Trophoblast cell (in vitro differentiated cells and primary cell): ENCODE results near the gene EPB42.
"Not testable (repeated sequence)": the region's sequence is repeated elsewhere in the genome, so short reads cannot be mapped to it uniquely, and the experiment has no call there.

Experiments used
- DNase-seq, 2 donors: peaks; one replicate each; pipeline ENCODE4 v3.0.0-alpha.2; 2016
- H2AFZ ChIP-seq: 2 replicates; pipeline ENCODE4 v1.6.1; 2013; ENCODE audit warnings: low read length, moderate library complexity, mild to moderate bottlenecking; ENCODE audit not compliant: insufficient read depth, poor library complexity
- H2AK5ac ChIP-seq: 2 replicates; pipeline ENCODE4 v1.6.1; 2013; ENCODE audit warnings: mild to moderate bottlenecking, low read length
- H2BK120ac ChIP-seq: 2 replicates; pipeline ENCODE4 v1.6.1; 2013; ENCODE audit warnings: low read length, mild to moderate bottlenecking, moderate library complexity; ENCODE audit not compliant: insufficient read depth, poor library complexity
- H2BK12ac ChIP-seq: 2 replicates; pipeline ENCODE4 v1.6.1; 2013; ENCODE audit warnings: mild to moderate bottlenecking, low read length, moderate library complexity
- H2BK5ac ChIP-seq: 2 replicates; pipeline ENCODE4 v1.6.1; 2013; ENCODE audit warnings: low read length, low read depth, moderate library complexity, mild to moderate bottlenecking; ENCODE audit not compliant: poor library complexity
- H3K14ac ChIP-seq: 2 replicates; pipeline ENCODE4 v1.6.1; 2013; ENCODE audit warnings: mild to moderate bottlenecking, low read length
- H3K18ac ChIP-seq: 2 replicates; pipeline ENCODE4 v1.6.1; 2013; ENCODE audit warnings: mild to moderate bottlenecking, low read length
- H3K23ac ChIP-seq: 2 replicates; pipeline ENCODE4 v1.6.1; 2013; ENCODE audit warnings: low read length
- H3K27ac ChIP-seq: 2 replicates; pipeline ENCODE4 v1.5.1; 2013; ENCODE audit warnings: low read depth, mild to moderate bottlenecking, inconsistent platforms, low read length, moderate library complexity
- H3K27me3 ChIP-seq: 2 replicates; pipeline ENCODE4 v1.6.1; 2013; ENCODE audit warnings: inconsistent platforms, mild to moderate bottlenecking, low read length, moderate library complexity; ENCODE audit not compliant: insufficient read depth
- H3K36me3 ChIP-seq, 2 experiments: 1 replicate in 1 of 2; 2 replicates in 1 of 2; pipeline ENCODE4 v1.6.1; 2013; ENCODE audit warnings: low read length in 2 of 2, mild to moderate bottlenecking in 2 of 2, moderate library complexity in 1 of 2; ENCODE audit not compliant: insufficient read depth in 2 of 2, control insufficient read depth in 1 of 2
- H3K4ac ChIP-seq: 2 replicates; pipeline ENCODE4 v1.6.1; 2013; ENCODE audit warnings: low read depth, mild to moderate bottlenecking, low read length, moderate library complexity
- H3K4me1 ChIP-seq, 2 experiments: 1 replicate in 1 of 2; 2 replicates in 1 of 2; pipeline ENCODE4 v1.6.1; 2013; ENCODE audit warnings: low read length in 2 of 2, mild to moderate bottlenecking in 2 of 2, moderate library complexity in 1 of 2; ENCODE audit not compliant: insufficient read depth in 2 of 2, control insufficient read depth in 1 of 2
- H3K4me2 ChIP-seq: 2 replicates; pipeline ENCODE4 v1.6.1; 2013; ENCODE audit warnings: inconsistent platforms, mild to moderate bottlenecking, low read length, moderate library complexity
- H3K4me3 ChIP-seq: 2 replicates; pipeline ENCODE4 v1.5.1; 2013; ENCODE audit warnings: mild to moderate bottlenecking, low read depth, low read length, inconsistent platforms
- H3K79me1 ChIP-seq: one replicate; pipeline ENCODE4 v1.6.1; 2013; ENCODE audit warnings: low read length
- H3K79me2 ChIP-seq: 2 replicates; pipeline ENCODE4 v1.6.1; 2013; ENCODE audit warnings: low read length, mild to moderate bottlenecking; ENCODE audit not compliant: control insufficient read depth, insufficient read depth, poor library complexity
- H3K9ac ChIP-seq: 2 replicates; pipeline ENCODE4 v1.6.1; 2013; ENCODE audit warnings: mild to moderate bottlenecking, low read length
- H3K9me3 ChIP-seq: 2 replicates; pipeline ENCODE4 v1.6.1; 2013; ENCODE audit warnings: low read depth, mild to moderate bottlenecking, control low read depth, inconsistent platforms, low read length; ENCODE audit not compliant: insufficient read depth
- H4K12ac ChIP-seq: 2 replicates; pipeline ENCODE4 v1.6.1; 2013; ENCODE audit warnings: low read depth, mild to moderate bottlenecking, low read length, moderate library complexity
- H4K8ac ChIP-seq: 2 replicates; pipeline ENCODE4 v1.6.1; 2013; ENCODE audit warnings: low read depth, mild to moderate bottlenecking, low read length, moderate library complexity
- H4K91ac ChIP-seq: one replicate; pipeline ENCODE4 v1.6.1; 2013; ENCODE audit warnings: low read depth, mild to moderate bottlenecking, low read length, moderate library complexity
- WGBS: extraction: QIAGEN DNeasy Blood & Tissue Kit; methylation state at CpG from one replicate; pipeline ENCODE4 v1.1.7; 2013; ENCODE audit warnings: missing lambda C conversion rate; ENCODE audit not compliant: insufficient read length, insufficient coverage; ENCODE audit errors: extremely low coverage; 5-methylcytosine and 5-hydroxymethylcytosine counted together

The EPB42 gene

GRCh38 chr15:43169888-43170287 is 50.9 kb downstream of the EPB42 start:
- Histone ChIP-seq H4K91ac (no peak overlapping the region), H3K4me1 (peaks cover 5 to 8% of the 10 kb centered on the region in 2 experiments), H3K23ac (no peak overlapping the region), H3K27ac (peak overlapping the region; percentile 56), H3K79me1 (no peaks in the 10 kb centered on the region), H3K27me3 (no peaks in the 10 kb centered on the region), H3K79me2 (no peaks in the 10 kb centered on the region), H4K8ac (no peak overlapping the region), H4K12ac (no peak overlapping the region), H2AFZ (no peak overlapping the region), H3K18ac (no peak overlapping the region), H3K4me2 (no peak overlapping the region), H3K9ac (no peak overlapping the region), H2AK5ac (no peak overlapping the region), H3K4me3 (no peak overlapping the region), H3K4ac (no peak overlapping the region), H3K9me3 (peaks cover 2% of the 10 kb centered on the region), H2BK120ac (no peak overlapping the region), H3K14ac (no peak overlapping the region), H2BK12ac (no peak overlapping the region), H3K36me3 (peaks cover 4 to 5% of the 10 kb centered on the region in 2 experiments), H2BK5ac (no peak overlapping the region)
- no CpG with 5 or more reads among the region's 4 CpGs for WGBS
- peak in 1 of 2 donors; percentile 63 for DNase-seq

DNA sequence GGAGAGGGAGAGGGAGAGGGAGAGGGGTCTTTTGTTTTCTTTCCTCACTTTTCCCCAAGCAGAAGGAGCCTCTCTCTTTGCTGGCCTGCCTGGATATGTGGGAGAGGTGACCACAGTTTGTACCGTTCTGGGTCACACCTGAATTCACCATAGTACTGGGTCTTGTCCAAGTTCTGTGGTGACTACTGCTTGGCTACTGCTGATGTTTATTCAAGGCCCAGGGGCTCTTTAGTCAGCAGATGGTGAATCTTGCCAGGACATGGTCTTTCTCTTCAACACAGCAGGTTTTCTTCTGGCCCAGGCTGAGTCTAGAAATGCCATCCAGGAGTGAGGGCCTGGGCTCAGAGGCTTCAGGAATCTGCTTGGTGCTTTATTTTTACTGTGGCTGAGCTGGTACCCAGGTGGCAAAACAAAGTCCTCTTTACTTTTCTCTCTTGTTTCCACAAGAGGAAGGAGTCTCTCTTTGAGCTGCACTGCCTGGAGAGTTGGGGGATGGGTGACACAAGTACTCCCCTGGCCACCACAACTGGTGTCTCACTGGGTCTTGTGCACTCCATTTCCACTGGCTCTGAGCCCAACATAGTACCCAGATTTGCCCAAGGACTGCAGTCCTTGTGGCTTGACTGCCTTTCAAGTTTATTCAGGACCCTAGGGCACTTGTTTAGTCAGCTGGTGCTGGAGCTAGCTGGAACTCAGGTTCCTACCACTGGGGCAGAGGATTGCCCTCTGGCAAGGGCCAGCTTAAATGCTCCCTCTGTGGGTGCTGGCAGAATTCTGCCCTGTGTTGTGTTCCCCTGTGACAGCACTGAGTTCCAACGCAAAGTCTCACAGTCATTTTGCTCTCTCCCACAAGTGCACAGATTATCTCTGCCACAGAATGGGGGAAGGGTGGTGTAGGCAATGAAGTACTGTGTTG is 52.4 kb downstream of the EPB42 start:
- H4K91ac ChIP-seq, result peak overlapping the region; percentile 39
- H3K27me3 ChIP-seq, result no peaks in the 10 kb centered on the region
- no peak overlapping the region for H3K14ac ChIP-seq
- no CpG with 5 or more reads among the region's 2 CpGs for WGBS
- no peak for DNase-seq
- peaks cover 5 to 8% of the 10 kb centered on the region in 2 experiments for H3K4me1 ChIP-seq
- peak overlapping the region; percentile 26 for H4K8ac ChIP-seq
- H3K9ac ChIP-seq, result peak overlapping the region; percentile 7
- no peaks in the 10 kb centered on the region for H3K79me1 ChIP-seq
- no peak overlapping the region for H3K4me2 ChIP-seq
- peak overlapping the region; percentile 1 for H3K27ac ChIP-seq
- no peak overlapping the region for H3K4ac ChIP-seq
- no peak overlapping the region for H3K23ac ChIP-seq
- no peak overlapping the region for H2AFZ ChIP-seq
- no peaks in the 10 kb centered on the region for H3K79me2 ChIP-seq
- H3K9me3 ChIP-seq, result peaks cover 2% of the 10 kb centered on the region
- H3K18ac ChIP-seq, result no peak overlapping the region
- H3K4me3 ChIP-seq, result no peak overlapping the region
- no peak overlapping the region for H2BK120ac ChIP-seq
- no peak overlapping the region for H2BK12ac ChIP-seq
- H2BK5ac ChIP-seq, result no peak overlapping the region
- H3K36me3 ChIP-seq, result peaks cover 2 to 3% of the 10 kb centered on the region in 2 experiments
- no peak overlapping the region for H2AK5ac ChIP-seq
- H4K12ac ChIP-seq, result no peak overlapping the region

DNA sequence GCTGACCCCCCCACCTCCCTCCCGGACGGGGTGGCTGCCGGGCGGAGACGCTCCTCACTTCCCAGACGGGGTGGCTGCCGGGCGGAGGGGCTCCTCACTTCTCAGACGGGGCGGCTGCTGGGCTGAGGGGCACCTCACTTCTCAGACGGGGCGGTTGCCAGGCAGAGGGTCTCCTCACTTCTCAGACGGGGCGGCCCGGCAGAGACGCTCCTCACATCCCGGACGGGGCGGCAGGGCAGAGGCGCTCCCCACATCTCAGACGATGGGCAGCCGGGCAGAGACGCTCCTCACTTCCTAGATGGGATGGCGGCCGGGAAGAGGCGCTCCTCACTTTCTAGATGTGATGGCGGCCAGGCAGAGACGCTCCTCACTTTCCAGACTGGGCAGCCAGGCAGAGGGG is 53.6 kb downstream of the EPB42 start:
- H4K91ac ChIP-seq, H3K9ac ChIP-seq, H3K27ac ChIP-seq, H2BK5ac ChIP-seq, H3K4me2 ChIP-seq, H3K4me1 ChIP-seq, H3K23ac ChIP-seq, H3K27me3 ChIP-seq, H3K36me3 ChIP-seq, H2AK5ac ChIP-seq, H2AFZ ChIP-seq, H4K8ac ChIP-seq, H3K18ac ChIP-seq, H2BK120ac ChIP-seq, H3K14ac ChIP-seq, H4K12ac ChIP-seq, H3K4me3 ChIP-seq, H3K4ac ChIP-seq, H3K9me3 ChIP-seq, H2BK12ac ChIP-seq, H3K79me2 ChIP-seq, H3K79me1 ChIP-seq, DNase-seq: not testable (repeated sequence)
- WGBS, result no CpG with 5 or more reads among the region's 28 CpGs

GRCh38 chr15:43165801-43166325 is 55.0 kb downstream of the EPB42 start:
- Histone ChIP-seq H2AK5ac (no peak overlapping the region), H3K4me2 (no peak overlapping the region), H4K12ac (no peak overlapping the region)

More at GRCh38 chr15:43165801-43166325, 55.0 kb downstream of the EPB42 start:
- peaks cover 2% of the 10 kb centered on the region for H3K9me3 ChIP-seq
- H4K8ac ChIP-seq, result no peak overlapping the region
- no peak overlapping the region for H2BK5ac ChIP-seq
- H3K18ac ChIP-seq, result no peak overlapping the region
- no peaks in the 10 kb centered on the region for H3K79me1 ChIP-seq
- H3K14ac ChIP-seq, result no peak overlapping the region
- H3K4me3 ChIP-seq, result no peak overlapping the region
- H2BK12ac ChIP-seq, result no peak overlapping the region
- H2AFZ ChIP-seq, result no peak overlapping the region
- H3K36me3 ChIP-seq, result peaks cover 2 to 6% of the 10 kb centered on the region in 2 experiments
- no peaks in the 10 kb centered on the region for H3K79me2 ChIP-seq
- peak; percentile 48 to 84 for DNase-seq
- H3K4ac ChIP-seq, result no peak overlapping the region
- peak overlapping the region; percentile 76 for H3K27ac ChIP-seq
- no peak overlapping the region for H3K9ac ChIP-seq
- peaks cover 5 to 8% of the 10 kb centered on the region in 2 experiments for H3K4me1 ChIP-seq
- H2BK120ac ChIP-seq, result peak overlapping the region; percentile 17
- no CpG with 5 or more reads among the region's 2 CpGs for WGBS
- peak overlapping the region; percentile 11 for H4K91ac ChIP-seq
- H3K23ac ChIP-seq, result no peak overlapping the region
- no peaks in the 10 kb centered on the region for H3K27me3 ChIP-seq
